GM12865 (cell line): Measurements from ENCODE around the gene HOXC6.

Experiments
- DNase-seq: peaks from one replicate; pipeline ENCODE4 v3.0.0; 2010; ENCODE audit warnings: low read depth
- H3K4me3 ChIP-seq: 2 replicates; pipeline ENCODE4 v1.5.1; 2011; ENCODE audit warnings: mild to moderate bottlenecking, low read depth, low read length, control low read depth
- CTCF ChIP-seq: IDR thresholded peaks from 2 replicates; pipeline ENCODE4 v1.5.1; 2011; ENCODE audit warnings: low read length, control low read depth, low read depth, inconsistent platforms; ENCODE audit not compliant: insufficient read depth; ENCODE audit errors: missing control alignments

HOXC6 gene

DNA sequence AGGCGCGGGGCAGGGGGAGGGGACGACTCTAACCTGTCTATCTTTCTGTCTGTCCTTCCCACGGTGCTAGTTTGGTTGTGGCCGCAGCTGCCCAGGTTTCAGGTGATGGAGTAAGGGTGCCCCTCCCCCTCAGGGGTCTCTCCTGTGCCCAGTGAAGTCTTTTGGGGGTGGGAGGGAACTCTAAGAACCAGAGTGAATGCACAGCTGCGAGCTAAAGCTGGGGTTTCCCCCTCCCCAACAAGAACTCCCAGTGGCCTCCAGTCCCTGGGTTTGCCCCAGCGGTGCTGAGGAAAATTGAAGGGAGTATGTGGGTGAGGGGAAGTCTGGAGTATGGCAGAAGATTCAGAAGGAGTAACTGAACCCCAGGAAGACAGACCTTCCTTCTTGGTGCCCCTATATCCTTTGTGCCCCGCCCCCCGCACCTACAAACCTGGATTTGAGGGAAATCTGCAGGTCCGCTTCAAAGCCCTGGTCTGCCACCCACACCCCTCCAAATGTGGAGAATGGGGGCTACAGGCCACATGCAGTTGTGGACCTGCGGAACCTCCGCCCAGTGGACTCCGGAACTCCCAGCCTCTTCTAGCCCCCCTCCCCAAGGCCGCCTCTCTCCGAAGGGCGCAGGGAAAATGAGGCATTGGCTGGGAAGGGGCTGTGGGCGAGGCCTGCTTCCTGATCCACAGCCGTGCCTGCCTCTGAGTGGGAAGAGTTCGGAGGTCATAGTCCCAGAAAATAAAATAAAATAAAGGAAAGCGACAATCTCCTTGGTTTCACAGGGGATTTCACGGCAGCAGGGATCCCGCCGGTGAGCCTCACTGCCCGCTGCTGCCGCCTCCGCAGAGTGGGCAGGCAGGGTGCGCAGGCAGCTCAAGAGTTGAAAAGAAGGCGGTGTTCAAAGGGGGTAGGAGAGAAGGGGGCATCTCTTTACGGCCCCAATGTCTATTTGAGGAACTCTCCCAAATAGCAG is 31.7 kb upstream of the HOXC6 start:
- DNase-seq = no peak
- peak overlapping the region; percentile 54 for H3K4me3 ChIP-seq
- no peak for TF ChIP-seq CTCF

DNA sequence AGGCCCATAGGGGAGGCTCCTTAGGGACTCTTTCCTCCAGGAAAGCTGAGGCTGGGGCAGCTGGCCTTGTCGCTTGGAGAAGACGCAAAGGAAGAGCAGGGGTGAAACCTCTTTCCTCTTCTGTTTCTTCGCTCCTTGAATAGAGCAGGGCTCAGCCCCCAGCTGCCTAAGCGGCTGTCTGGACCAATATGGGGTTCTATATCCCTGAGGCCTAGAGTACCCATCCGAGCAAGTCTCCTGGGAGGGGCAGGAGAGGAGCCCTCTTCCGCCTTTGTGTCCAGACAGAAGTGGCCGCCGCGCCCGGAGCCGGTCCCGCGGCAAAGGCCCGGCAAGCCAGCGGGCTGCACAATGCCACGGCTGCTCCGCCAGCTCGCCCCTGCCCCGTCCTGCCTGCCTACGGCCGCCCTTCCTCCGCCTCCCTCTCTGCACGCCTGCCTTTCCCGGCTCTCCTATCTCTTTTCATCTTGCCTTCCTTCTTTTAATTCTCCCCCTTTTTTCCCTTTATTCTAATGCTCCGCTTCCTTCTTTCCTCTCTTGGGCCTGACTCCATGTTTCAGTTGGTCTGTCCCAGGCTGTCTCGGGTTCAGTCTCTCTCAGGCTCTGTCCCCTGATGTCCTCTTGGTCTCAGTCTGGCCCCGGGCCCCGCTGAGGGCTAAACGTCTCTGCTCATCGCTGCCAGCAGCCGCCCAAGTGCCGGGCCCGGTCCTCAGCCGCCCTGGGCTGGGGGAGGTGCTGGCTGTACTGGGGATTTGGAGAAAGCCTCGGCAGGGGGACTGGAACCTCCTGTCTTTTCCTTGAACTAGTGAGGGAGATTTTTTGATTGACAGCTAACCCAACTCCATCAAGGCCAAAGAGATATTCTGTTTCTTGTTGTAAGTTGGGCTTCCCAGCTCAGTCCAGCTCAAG is 30.8 kb upstream of the HOXC6 start:
- no peak overlapping the region for H3K4me3 ChIP-seq

GRCh38 chr12:53998110-53998899 is 29.9 kb upstream of the HOXC6 start:
- no peak for TF ChIP-seq CTCF
- H3K4me3 ChIP-seq = no peak overlapping the region
- no peak for DNase-seq

More for the DNA sequence above, 30.8 kb upstream of the HOXC6 start:
- no peak for TF ChIP-seq CTCF
- no peak for DNase-seq

GRCh38 chr12:53998900-53999236 is 29.4 kb upstream of the HOXC6 start:
- no peak overlapping the region for H3K4me3 ChIP-seq
- DNase-seq = no peak
- TF ChIP-seq CTCF = no peak

- H3K4me3 ChIP-seq = no peak overlapping the region
- DNase-seq = no peak
- no peak for TF ChIP-seq CTCF
Measured at GRCh38 chr12:53999559-54000115, 28.6 kb upstream of the HOXC6 start.
